ENCODE measurements around the gene IGFLR1. TPM values are rescaled to one million over a fixed set of nuclear protein-coding genes. Genes with fewer than 3 reads are reported as not detected.

Gene IGFLR1
- polyA plus RNA-seq, 2 of the 4 experiments (the other 2 are of a cell fraction), result 6.4 to 14.4 TPM

DNA sequence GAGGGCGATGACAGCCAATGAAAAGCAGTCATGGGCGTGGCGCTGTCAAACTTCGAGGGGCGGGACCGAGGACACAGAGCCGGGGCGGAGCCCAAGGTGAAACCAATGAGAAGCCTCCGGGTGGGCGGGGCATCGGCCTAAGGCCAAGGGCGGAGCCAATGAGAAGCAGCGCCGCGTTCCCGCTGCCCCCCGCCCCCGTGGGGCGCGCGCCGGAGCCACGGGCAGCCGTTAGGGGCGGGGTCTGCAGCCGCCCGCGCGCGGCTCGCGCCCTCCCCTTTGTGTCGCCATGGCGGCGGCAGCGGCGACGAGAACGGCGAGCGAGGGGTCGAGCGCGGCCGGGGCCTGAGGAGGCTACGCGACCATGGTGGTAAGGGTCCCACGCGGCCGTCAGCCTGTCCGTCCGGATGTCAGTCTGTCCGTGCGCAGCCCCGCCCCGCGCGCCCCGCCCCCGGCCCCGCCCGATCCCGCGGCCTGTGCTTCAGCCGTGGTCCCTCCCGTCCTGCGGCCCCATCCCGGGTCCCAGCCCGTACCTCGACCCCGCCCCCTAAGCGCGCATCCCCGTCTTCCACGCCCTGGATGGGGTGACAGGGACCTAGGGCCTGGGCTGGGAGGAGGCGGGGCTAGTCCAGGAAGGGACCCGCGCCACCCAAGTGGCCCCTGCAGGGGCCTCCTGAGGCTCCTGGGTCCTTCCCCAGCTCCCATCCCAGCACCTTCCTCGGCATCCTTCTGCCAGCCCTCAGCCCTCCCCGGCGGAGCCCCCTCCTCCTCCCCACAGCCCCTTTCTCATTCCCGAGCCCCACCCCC, 33.2 kb upstream of the IGFLR1 start, which contains the start of gene ARHGAP33:
ARHGAP33 (plus strand) TSS at position 267 of the 804 bp plus-strand sequence; CDS start at position 362, 95 bp downstream.
- 2% methylated on average over 59 of the region's 82 CpGs for WGBS (ENCODE audit: missing lambda C conversion rate)
- ChIA-PET POLR2A (interaction anchor here (1.2 kb wide), 1 partner anchor 27 kb away, joined by 3 read pairs; the partner anchor contains the start of gene LIN37), CTCF (interaction anchor here (0.6 to 3.3 kb wide), 7 partner anchors 13 to 312 kb away, joined by 3 to 23 read pairs (median 4); no protein-coding TSS in a partner anchor)
- Histone ChIP-seq H3K4me2 (peak within 1 kb of the TSS; percentile 96), H3K27ac (peak within 1 kb of the TSS; percentile 47 to 81), H3K4me3 (peak within 1 kb of the TSS; percentile 62), H3K4me1 (peaks cover 31% of the 10 kb centered on the region), H3K9me3 (no peaks in the 10 kb centered on the region)
- TF ChIP-seq SREBF2 (IDR thresholded peaks at IDR 0.05), result no peak
- no peak for TF ChIP-seq POLR2AphosphoS2 (conservative IDR thresholded peaks at IDR 0.05; ENCODE audit: low read length)
- peak; percentile 73 for TF ChIP-seq RFX5 (IDR thresholded peaks at IDR 0.05)
- TF ChIP-seq CBX8 (IDR thresholded peaks at IDR 0.05), result no peak
- peak; percentile 47; the same call in 1 of the 2 replicates for TF ChIP-seq MAX (IDR thresholded peaks at IDR 0.05)
- 0 out of 5 replicates have a peak, but pooled peaks of 1 of the 2 experiments have one; percentile 11 for TF ChIP-seq RAD21 (conservative IDR thresholded peaks at IDR 0.05 in 1 of 2, IDR thresholded peaks at IDR 0.05 in 1 of 2)
- no peak for TF ChIP-seq FOXS1 (CRISPR knock-in tag; IDR thresholded peaks at IDR 0.05)
- TF ChIP-seq JUN (IDR thresholded peaks at IDR 0.05), result peak in 1 of 2 experiments; percentile 39; a peak in 1 of 5 replicates
- ATAC-seq, result peak; percentile 78 to 90
- FAIRE-seq, result peak; percentile 98
- peak; percentile 98 to 99 for DNase-seq (ENCODE audit: low read depth in 1 of 2, low spot score in 1 of 2)

DNA sequence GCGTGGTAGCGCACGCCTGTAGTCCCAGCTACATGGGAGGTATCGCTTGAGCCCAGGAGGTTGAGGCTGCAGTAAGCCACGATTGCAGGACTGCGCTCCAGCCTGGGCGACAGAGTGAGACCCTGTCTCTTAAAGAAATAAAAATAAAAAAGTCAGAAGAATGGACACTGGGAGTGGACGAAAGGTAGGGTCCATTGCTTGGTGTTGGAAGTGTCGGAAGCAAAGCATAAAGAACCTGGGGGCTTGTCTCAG, 32.7 kb upstream of the IGFLR1 start:
- peak; percentile 12 to 53 for ATAC-seq
- WGBS (ENCODE audit: missing lambda C conversion rate), result 13% methylated on average over 9 of the region's 9 CpGs
- H3K4me1 ChIP-seq, result peaks cover 31% of the 10 kb centered on the region
- H3K4me2 ChIP-seq, result peak overlapping the region; percentile 96
- peak overlapping the region; percentile 62 for H3K4me3 ChIP-seq
- no peak for DNase-seq (ENCODE audit: low read depth in 1 of 2, low spot score in 1 of 2)
- ChIA-PET CTCF (interaction anchor here (0.7 kb wide), 1 partner anchor 9 kb away, joined by 3 read pairs; no protein-coding TSS in a partner anchor), POLR2A (interaction anchor here (1.2 kb wide), 1 partner anchor 27 kb away, joined by 3 read pairs; the partner anchor contains the start of gene LIN37)
- H3K27ac ChIP-seq, result no peak overlapping the region
- TF ChIP-seq FOSL2 (IDR thresholded peaks at IDR 0.05) (no peak), FOSL2 (CRISPR knock-in tag; IDR thresholded peaks at IDR 0.05) (no peak), EHMT2 (IDR thresholded peaks at IDR 0.05; ENCODE audit: low read depth) (no peak), RNF2 (IDR thresholded peaks at IDR 0.05; ENCODE audit: borderline replicate concordance, low read depth) (no peak), HOXA7 (CRISPR knock-in tag; IDR thresholded peaks at IDR 0.05) (no peak), KDM5A (IDR thresholded peaks at IDR 0.05) (no peak), FOXS1 (CRISPR knock-in tag; IDR thresholded peaks at IDR 0.05) (no peak), NR3C1 (IDR thresholded peaks at IDR 0.05) (no peak), MAFK (IDR thresholded peaks at IDR 0.05; ENCODE audit: partially characterized antibody) (no peak), SMC3 (IDR thresholded peaks at IDR 0.05) (no peak), CBX8 (IDR thresholded peaks at IDR 0.05) (no peak), FOSB (CRISPR knock-in tag; IDR thresholded peaks at IDR 0.05) (no peak), SREBF2 (IDR thresholded peaks at IDR 0.05) (no peak), GATA3 (IDR thresholded peaks at IDR 0.05; ENCODE audit: borderline replicate concordance) (no peak), RFX5 (IDR thresholded peaks at IDR 0.05) (no peak), HOXB5 (CRISPR knock-in tag; IDR thresholded peaks at IDR 0.05) (no peak), EP300 (IDR thresholded peaks at IDR 0.05) (no peak)
- TF ChIP-seq, protein P1, sequence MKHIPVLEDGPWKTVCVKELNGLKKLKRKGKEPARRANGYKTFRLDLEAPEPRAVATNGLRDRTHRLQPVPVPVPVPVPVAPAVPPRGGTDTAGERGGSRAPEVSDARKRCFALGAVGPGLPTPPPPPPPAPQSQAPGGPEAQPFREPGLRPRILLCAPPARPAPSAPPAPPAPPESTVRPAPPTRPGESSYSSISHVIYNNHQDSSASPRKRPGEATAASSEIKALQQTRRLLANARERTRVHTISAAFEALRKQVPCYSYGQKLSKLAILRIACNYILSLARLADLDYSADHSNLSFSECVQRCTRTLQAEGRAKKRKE (CRISPR knock-in tag; IDR thresholded peaks at IDR 0.05; ENCODE audit: low read depth), result no peak
- FAIRE-seq, result no peak
- H3K9me3 ChIP-seq, result no peaks in the 10 kb centered on the region
